H9 (cell line): ENCODE results near the gene KLF13. TPM values are rescaled to one million over a fixed set of nuclear protein-coding genes. Genes with fewer than 3 reads are reported as not detected.

Source experiments
- DNase-seq: peaks from one replicate; pipeline ENCODE4 v3.0.0-alpha.2; 2017
- H2AFZ ChIP-seq: one replicate; pipeline ENCODE4 v1.6.1; 2013; ENCODE audit warnings: mild to moderate bottlenecking, low read length, control low read depth, moderate library complexity
- H2AK5ac ChIP-seq: 2 replicates; pipeline ENCODE4 v1.6.1; 2013; ENCODE audit warnings: low read length, control low read depth, mixed read lengths; ENCODE audit not compliant: insufficient read length
- H2BK120ac ChIP-seq: one replicate; pipeline ENCODE4 v1.6.1; 2013; ENCODE audit warnings: low read depth, mild to moderate bottlenecking, low read length, control low read depth, inconsistent platforms; ENCODE audit not compliant: poor library complexity, severe bottlenecking
- H2BK12ac ChIP-seq: 2 replicates; pipeline ENCODE4 v1.6.1; 2013; ENCODE audit warnings: low read length, control low read depth, mixed read lengths, low read depth; ENCODE audit not compliant: insufficient read length
- H2BK15ac ChIP-seq: 2 replicates; pipeline ENCODE4 v1.6.1; 2013; ENCODE audit warnings: low read depth, low read length, control low read depth
- H2BK20ac ChIP-seq: one replicate; pipeline ENCODE4 v1.6.1; 2013; ENCODE audit warnings: low read depth, mild to moderate bottlenecking, low read length, control low read depth, inconsistent platforms; ENCODE audit not compliant: poor library complexity, severe bottlenecking
- H2BK5ac ChIP-seq: 2 replicates; pipeline ENCODE4 v1.6.1; 2013; ENCODE audit warnings: low read length, control low read depth, mixed read lengths; ENCODE audit not compliant: insufficient read length
- H3K14ac ChIP-seq: 2 replicates; pipeline ENCODE4 v1.6.1; 2013; ENCODE audit warnings: low read length, control low read depth; ENCODE audit not compliant: insufficient read depth
- H3K18ac ChIP-seq: 2 replicates; pipeline ENCODE4 v1.6.1; 2013; ENCODE audit warnings: low read depth, mild to moderate bottlenecking, mixed read lengths, low read length, control low read depth; ENCODE audit not compliant: insufficient read length
- H3K23ac ChIP-seq: 2 replicates; pipeline ENCODE4 v1.6.1; 2013; ENCODE audit warnings: low read length, control low read depth, mixed read lengths, low read depth; ENCODE audit not compliant: insufficient read length
- H3K23me2 ChIP-seq: 2 replicates; pipeline ENCODE4 v1.6.1; 2013; ENCODE audit warnings: low read depth, mild to moderate bottlenecking, mixed read lengths, low read length, control low read depth; ENCODE audit not compliant: insufficient read length, poor library complexity, severe bottlenecking
- H3K27ac ChIP-seq: 2 replicates; pipeline ENCODE4 v1.5.1; 2013; ENCODE audit warnings: low read length, control low read depth, mixed read lengths, low read depth; ENCODE audit not compliant: insufficient read length
- H3K27me3 ChIP-seq: 2 replicates; pipeline ENCODE4 v1.6.1; 2013; ENCODE audit warnings: low read length, control low read depth, inconsistent platforms; ENCODE audit not compliant: insufficient read depth
- H3K4ac ChIP-seq: 2 replicates; pipeline ENCODE4 v1.6.1; 2013; ENCODE audit warnings: low read depth, mild to moderate bottlenecking, control low read depth, inconsistent platforms, low read length, moderate library complexity
- H3K4me1 ChIP-seq: 2 replicates; pipeline ENCODE4 v1.6.1; 2013; ENCODE audit warnings: low read length, control low read depth, inconsistent platforms; ENCODE audit not compliant: insufficient read depth
- H3K4me2 ChIP-seq: 2 replicates; pipeline ENCODE4 v1.6.1; 2013; ENCODE audit warnings: low read length, control low read depth, mixed read lengths; ENCODE audit not compliant: insufficient read length, insufficient read depth
- H3K56ac ChIP-seq: 2 replicates; pipeline ENCODE4 v1.6.1; 2013; ENCODE audit warnings: low read depth, mild to moderate bottlenecking, mixed read lengths, low read length, control low read depth; ENCODE audit not compliant: insufficient read length
- H3K79me1 ChIP-seq: 2 replicates; pipeline ENCODE4 v1.6.1; 2013; ENCODE audit warnings: low read depth, mild to moderate bottlenecking, moderate library complexity, low read length, control low read depth, inconsistent platforms; ENCODE audit not compliant: insufficient read depth, poor library complexity, severe bottlenecking
- H3K79me2 ChIP-seq: 2 replicates; pipeline ENCODE4 v1.6.1; 2013; ENCODE audit warnings: low read length, control low read depth, inconsistent platforms; ENCODE audit not compliant: insufficient read depth
- H3K9ac ChIP-seq: 2 replicates; pipeline ENCODE4 v1.6.1; 2013; ENCODE audit warnings: low read length, control low read depth, mixed read lengths; ENCODE audit not compliant: insufficient read length; ENCODE audit errors: extremely low read depth
- H3K9me3 ChIP-seq: one replicate; pipeline ENCODE4 v1.6.1; 2013; ENCODE audit warnings: low read depth, low read length, inconsistent platforms; ENCODE audit not compliant: control insufficient read depth
- H3T11ph ChIP-seq: one replicate; pipeline ENCODE4 v1.6.1; 2013; ENCODE audit warnings: mild to moderate bottlenecking, low read length, control low read depth, inconsistent platforms
- H4K20me1 ChIP-seq: one replicate; pipeline ENCODE4 v1.6.1; 2013; ENCODE audit not compliant: control insufficient read depth, insufficient read length, insufficient read depth
- H4K5ac ChIP-seq: 2 replicates; pipeline ENCODE4 v1.6.1; 2013; ENCODE audit warnings: low read depth, mild to moderate bottlenecking, mixed read lengths, low read length, control low read depth; ENCODE audit not compliant: insufficient read length
- H4K8ac ChIP-seq: replicated peaks from 2 replicates; pipeline ENCODE4 v1.6.1; 2013; ENCODE audit warnings: low read length, control low read depth, mixed read lengths, low read depth; ENCODE audit not compliant: insufficient read length
- H4K91ac ChIP-seq: 2 replicates; pipeline ENCODE4 v1.6.1; 2013; ENCODE audit warnings: low read depth, mild to moderate bottlenecking, moderate library complexity, mixed read lengths, low read length, control low read depth; ENCODE audit not compliant: insufficient read length
- H3K27ac Mint-ChIP-seq, 3 experiments: 2 replicates in 2 of 3; 3 replicates in 1 of 3; pipeline ENCODE4 v1.8.0; 2020 to 2021; ENCODE audit warnings: mixed read lengths in 3 of 3, mild to moderate bottlenecking in 1 of 3, moderate library complexity in 1 of 3
- H3K27me3 Mint-ChIP-seq: 2 replicates; pipeline ENCODE4 v1.8.0; 2021; ENCODE audit warnings: low read depth, mild to moderate bottlenecking, moderate library complexity, mixed read lengths
- H3K36me3 Mint-ChIP-seq, 3 experiments: 2 replicates in 2 of 3; 3 replicates in 1 of 3; pipeline ENCODE4 v1.8.0; 2020 to 2021; ENCODE audit warnings: low read depth in 3 of 3, mixed read lengths in 3 of 3; ENCODE audit not compliant: insufficient read depth in 1 of 3
- H3K4me1 Mint-ChIP-seq, 2 experiments: 2 replicates each; pipeline ENCODE4 v1.8.0; 2020; ENCODE audit warnings: mixed read lengths in 2 of 2
- H3K4me3 Mint-ChIP-seq, 2 experiments: 2 replicates in 1 of 2; 3 replicates in 1 of 2; pipeline ENCODE4 v1.8.0; 2020 to 2021; ENCODE audit warnings: mild to moderate bottlenecking in 2 of 2, mixed read lengths in 2 of 2, moderate library complexity in 1 of 2
- H3K9me3 Mint-ChIP-seq, 2 experiments: 2 replicates in 1 of 2; 3 replicates in 1 of 2; pipeline ENCODE4 v1.8.0; 2020; ENCODE audit warnings: mild to moderate bottlenecking in 2 of 2, mixed read lengths in 2 of 2, moderate library complexity in 1 of 2
- WGBS: extraction: QIAGEN DNeasy Blood & Tissue Kit; methylation state at CpG from one replicate; pipeline ENCODE4 v1.1.7; 2013; ENCODE audit warnings: missing lambda C conversion rate, low lambda C conversion rate, mixed read lengths; ENCODE audit not compliant: insufficient read length; ENCODE audit errors: extremely low coverage; 5-methylcytosine and 5-hydroxymethylcytosine counted together
- total RNA-seq: library from RNA; stranded (reverse); gene quantifications from 2 replicates; pipeline ENCODE4 v1.2.1, GENCODE V29; 2021
- TF ChIP-seq, protein P1 (sequence below): fragments of 200-600 bp; sonication (generic); conservative IDR thresholded peaks from 3 replicates; pipeline ENCODE4 v1.8.0; 2021; ENCODE audit warnings: antibody characterized with exemption, mild to moderate bottlenecking

The KLF13 gene
- total RNA-seq, 1 experiment from 2014 or later: 33.4 TPM

DNA sequence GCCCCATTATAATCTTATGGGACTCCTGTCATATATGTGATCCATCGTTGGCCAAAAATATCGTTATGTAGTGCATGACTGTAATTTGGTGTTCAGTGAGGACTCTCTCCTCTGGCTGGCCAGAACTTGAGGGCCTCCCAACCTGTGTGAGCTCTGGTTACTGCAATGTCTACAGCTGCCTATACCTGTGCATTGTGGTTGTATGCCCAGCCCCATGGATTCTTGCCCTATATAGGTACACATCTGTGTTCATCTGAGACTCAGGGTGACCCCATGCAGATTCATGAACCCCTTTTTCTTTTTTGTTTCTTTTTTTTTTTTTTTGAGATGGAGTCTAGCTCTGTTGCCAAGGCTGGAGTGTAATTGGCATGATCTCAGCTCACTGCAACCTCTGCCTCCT, 32.6 kb upstream of the KLF13 start:
- H3K56ac ChIP-seq: no peak overlapping the region
- no peaks in the 10 kb centered on the region for H3K36me3 Mint-ChIP-seq
- H4K20me1 ChIP-seq: no peaks in the 10 kb centered on the region
- H4K5ac ChIP-seq: no peak overlapping the region
- no peak overlapping the region for H3T11ph ChIP-seq
- H2BK120ac ChIP-seq: no peak overlapping the region
- no peaks in the 10 kb centered on the region for H3K9me3 ChIP-seq
- no peak overlapping the region for H2BK12ac ChIP-seq
- DNase-seq: no peak
- no peak overlapping the region for H3K4me3 Mint-ChIP-seq
- no peak overlapping the region for H2BK20ac ChIP-seq
- no peak overlapping the region for H2BK15ac ChIP-seq
- no peaks in the 10 kb centered on the region for H3K23me2 ChIP-seq
- TF ChIP-seq, protein P1, sequence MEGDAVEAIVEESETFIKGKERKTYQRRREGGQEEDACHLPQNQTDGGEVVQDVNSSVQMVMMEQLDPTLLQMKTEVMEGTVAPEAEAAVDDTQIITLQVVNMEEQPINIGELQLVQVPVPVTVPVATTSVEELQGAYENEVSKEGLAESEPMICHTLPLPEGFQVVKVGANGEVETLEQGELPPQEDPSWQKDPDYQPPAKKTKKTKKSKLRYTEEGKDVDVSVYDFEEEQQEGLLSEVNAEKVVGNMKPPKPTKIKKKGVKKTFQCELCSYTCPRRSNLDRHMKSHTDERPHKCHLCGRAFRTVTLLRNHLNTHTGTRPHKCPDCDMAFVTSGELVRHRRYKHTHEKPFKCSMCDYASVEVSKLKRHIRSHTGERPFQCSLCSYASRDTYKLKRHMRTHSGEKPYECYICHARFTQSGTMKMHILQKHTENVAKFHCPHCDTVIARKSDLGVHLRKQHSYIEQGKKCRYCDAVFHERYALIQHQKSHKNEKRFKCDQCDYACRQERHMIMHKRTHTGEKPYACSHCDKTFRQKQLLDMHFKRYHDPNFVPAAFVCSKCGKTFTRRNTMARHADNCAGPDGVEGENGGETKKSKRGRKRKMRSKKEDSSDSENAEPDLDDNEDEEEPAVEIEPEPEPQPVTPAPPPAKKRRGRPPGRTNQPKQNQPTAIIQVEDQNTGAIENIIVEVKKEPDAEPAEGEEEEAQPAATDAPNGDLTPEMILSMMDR: no peak
- no peak overlapping the region for H2AK5ac ChIP-seq
- no peak overlapping the region for H4K91ac ChIP-seq
- no CpG with 5 or more reads among the region's 2 CpGs for WGBS
- H3K27me3 ChIP-seq: no peaks in the 10 kb centered on the region
- H2AFZ ChIP-seq: no peak overlapping the region
- H3K79me1 ChIP-seq: no peaks in the 10 kb centered on the region
- no peak overlapping the region for H3K4me2 ChIP-seq
- no peak overlapping the region for H3K14ac ChIP-seq
- no peaks in the 10 kb centered on the region for H3K79me2 ChIP-seq
- no peak overlapping the region for H3K4ac ChIP-seq
- H3K23ac ChIP-seq: no peak overlapping the region
- peaks cover 34 to 36% of the 10 kb centered on the region in 2 experiments for H3K4me1 Mint-ChIP-seq
- H3K27ac ChIP-seq: no peak overlapping the region
- H4K8ac ChIP-seq: no peak overlapping the region
- no peak overlapping the region for H2BK5ac ChIP-seq
- H3K27me3 Mint-ChIP-seq: peaks cover 12% of the 10 kb centered on the region
- no peak overlapping the region for H3K27ac Mint-ChIP-seq
- H3K4me1 ChIP-seq: no peaks in the 10 kb centered on the region
- H3K9me3 Mint-ChIP-seq: no peaks in the 10 kb centered on the region; a peak in 1 of 5 replicates
- no peak overlapping the region for H3K18ac ChIP-seq
- H3K9ac ChIP-seq: no peak overlapping the region
